GM13977 (cell line): ENCODE results near the gene TFB1M.

Experiments
- DNase-seq: peaks from one replicate; pipeline ENCODE4 v3.0.0; 2012; ENCODE audit warnings: low spot score
- CTCF ChIP-seq: IDR thresholded peaks from 2 replicates; pipeline ENCODE4 v1.5.1; 2012; ENCODE audit warnings: mild to moderate bottlenecking, control low read depth; ENCODE audit not compliant: insufficient read depth; ENCODE audit errors: extremely low read depth, missing control alignments
- in situ Hi-C: fragments of 300-500 bp; cut with MboI; formaldehyde crosslinking; loops from one replicate; pipeline ENCODE4 v1.12.0; 2022; ENCODE audit warnings: low sequenced_read_pairs, low pct_unique_long_range_greater_than_20kb, mixed read lengths, inconsistent platforms; ENCODE audit not compliant: unreplicated experiment

Gene TFB1M

DNA sequence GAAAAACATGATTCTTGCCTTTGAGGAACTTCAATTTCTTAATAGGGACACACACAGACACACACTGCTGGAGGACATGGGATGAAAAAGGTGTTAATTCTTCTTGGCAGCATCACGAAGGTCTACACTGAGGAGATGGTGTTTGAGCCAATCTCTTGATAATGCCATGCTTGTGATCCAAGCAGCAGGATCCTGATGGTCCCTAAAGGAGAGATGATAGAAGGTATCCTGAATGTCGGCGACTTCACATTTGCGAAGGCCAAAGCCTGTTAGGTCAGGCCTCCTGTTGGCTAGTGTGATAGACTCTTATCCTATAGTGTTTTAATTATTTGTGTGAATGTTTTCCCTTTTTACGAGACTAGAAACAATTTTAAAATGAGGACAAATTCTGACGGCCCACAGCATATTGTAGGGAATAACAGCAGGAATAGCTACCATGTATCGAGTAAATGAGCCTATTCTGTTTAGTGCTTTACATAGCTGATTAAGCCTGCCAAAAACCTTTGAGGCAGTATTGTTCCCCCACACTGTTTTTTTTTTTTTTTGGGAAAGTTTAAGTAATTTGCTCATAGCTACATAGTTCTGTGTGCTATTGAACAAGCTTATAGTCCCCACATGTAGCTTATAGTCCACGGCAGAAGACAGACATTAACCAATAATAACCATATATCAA lies 15.3 kb upstream of the TFB1M start:
- no peak for TF ChIP-seq CTCF
- no peak for DNase-seq
- in situ Hi-C loops: loop anchor here (5.0 kb wide), 1 partner anchor 193 kb away; no protein-coding TSS in a partner anchor

- in situ Hi-C loops: no loop called here
- no peak for DNase-seq
- no peak for TF ChIP-seq CTCF
These were observed 14.5 kb upstream of the TFB1M start for GRCh38 chr6:155328539-155329459.

DNA sequence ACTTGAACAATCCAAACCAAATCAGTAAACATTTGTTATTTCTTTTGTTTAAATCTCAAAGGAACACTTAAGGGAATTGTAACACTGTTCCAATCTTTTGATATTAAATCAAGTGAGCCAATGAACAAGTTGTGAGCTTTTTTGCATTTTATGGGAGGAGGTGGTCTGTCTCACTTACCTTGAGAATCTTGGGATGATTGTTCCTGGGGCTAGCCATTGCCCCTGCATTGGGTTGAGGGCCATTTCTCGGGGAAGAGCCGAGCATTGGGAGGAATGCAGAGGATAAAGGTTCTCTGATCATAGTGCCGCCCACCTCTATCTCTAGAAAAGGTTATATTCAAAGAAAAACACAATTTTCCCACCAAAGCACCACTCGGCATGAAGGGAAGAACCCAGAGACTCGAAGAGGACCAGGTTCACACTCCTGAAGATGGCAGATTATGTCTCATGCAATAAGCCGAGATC lies 13.8 kb upstream of the TFB1M start:
- no peak for DNase-seq
- no peak for TF ChIP-seq CTCF
- in situ Hi-C loops: no loop called here

GRCh38 chr6:155327326-155328073 lies 13.2 kb upstream of the TFB1M start:
- peak; percentile 20 for DNase-seq
- in situ Hi-C loops: no loop called here
- TF ChIP-seq CTCF: peak; percentile 78

DNA sequence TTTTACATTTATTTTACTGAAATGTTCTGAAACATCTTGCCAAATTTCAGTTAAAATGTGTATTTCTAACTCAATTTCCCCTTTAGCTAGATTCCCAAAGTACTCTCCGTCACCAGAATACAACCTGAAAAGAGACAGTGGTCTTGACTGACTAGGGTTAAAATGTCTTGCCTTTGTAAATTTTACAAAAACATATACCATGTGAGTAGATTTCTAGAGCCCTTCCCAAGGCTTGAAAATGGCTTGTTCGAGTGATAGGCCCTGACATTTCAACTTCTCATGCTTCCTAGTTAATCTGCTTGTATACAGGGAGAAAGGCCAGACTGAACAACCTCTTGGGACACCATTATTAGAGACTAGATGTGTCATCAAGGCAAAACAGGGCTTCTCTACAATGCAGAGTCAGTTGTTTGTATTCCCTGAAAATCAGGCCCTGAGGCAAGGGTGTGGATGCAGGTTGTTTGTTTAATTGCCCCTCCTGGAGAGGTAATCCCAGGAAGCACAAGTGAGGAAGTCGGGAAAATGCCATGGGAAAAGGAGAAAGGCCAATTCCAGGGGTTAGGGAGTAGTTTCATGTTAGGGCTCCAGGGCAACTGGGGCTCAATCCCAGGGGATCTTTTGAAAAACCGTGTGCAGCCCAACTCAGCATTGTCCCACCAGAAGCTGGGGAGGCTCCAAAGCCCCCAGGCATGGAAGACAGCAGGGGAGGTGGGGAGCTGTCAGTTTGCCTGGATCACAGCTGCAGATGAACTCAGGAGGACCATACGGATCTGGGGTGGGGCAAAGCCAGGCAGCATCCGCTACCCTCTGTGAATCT lies 11.6 kb upstream of the TFB1M start:
- in situ Hi-C loops: no loop called here
- TF ChIP-seq CTCF: no peak
- no peak for DNase-seq
